ENCODE results near the gene NME3.

The NME3 gene

GRCh38 chr16:1781758-1782407 is 10.5 kb upstream of the NME3 start:
- no peak for TF ChIP-seq CTCF (IDR thresholded peaks at IDR 0.05; ENCODE audit: borderline replicate concordance, control extremely low read depth, extremely low read depth, insufficient read depth, missing control alignments)
- no peak for DNase-seq (ENCODE audit: low spot score)
- in situ Hi-C loops (cut with MboI; ENCODE audit: low sequenced_read_pairs, unreplicated experiment), result no loop called here

- no peak for TF ChIP-seq CTCF (IDR thresholded peaks at IDR 0.05; ENCODE audit: borderline replicate concordance, control extremely low read depth, extremely low read depth, insufficient read depth, missing control alignments)
- DNase-seq (ENCODE audit: low spot score), result no peak
- in situ Hi-C loops (cut with MboI; ENCODE audit: low sequenced_read_pairs, unreplicated experiment), result no loop called here
These were observed 9.9 kb upstream of the NME3 start for GRCh38 chr16:1781254-1781653.

GRCh38 chr16:1780677-1781072 is 9.3 kb upstream of the NME3 start:
- DNase-seq (ENCODE audit: low spot score), result no peak
- no peak for TF ChIP-seq CTCF (IDR thresholded peaks at IDR 0.05; ENCODE audit: borderline replicate concordance, control extremely low read depth, extremely low read depth, insufficient read depth, missing control alignments)
- in situ Hi-C loops (cut with MboI; ENCODE audit: low sequenced_read_pairs, unreplicated experiment), result no loop called here

GRCh38 chr16:1779741-1780676 is 8.7 kb upstream of the NME3 start:
- no peak for TF ChIP-seq CTCF (IDR thresholded peaks at IDR 0.05; ENCODE audit: borderline replicate concordance, control extremely low read depth, extremely low read depth, insufficient read depth, missing control alignments)
- in situ Hi-C loops (cut with MboI; ENCODE audit: low sequenced_read_pairs, unreplicated experiment), result no loop called here

GRCh38 chr16:1779234-1779701 is 7.9 kb upstream of the NME3 start:
- in situ Hi-C loops (cut with MboI; ENCODE audit: low sequenced_read_pairs, unreplicated experiment), result no loop called here
- no peak for TF ChIP-seq CTCF (IDR thresholded peaks at IDR 0.05; ENCODE audit: borderline replicate concordance, control extremely low read depth, extremely low read depth, insufficient read depth, missing control alignments)

More at GRCh38 chr16:1779741-1780676, 8.7 kb upstream of the NME3 start:
- no peak for DNase-seq (ENCODE audit: low spot score)

GRCh38 chr16:1778200-1779179 is 7.1 kb upstream of the NME3 start:
- TF ChIP-seq CTCF (IDR thresholded peaks at IDR 0.05; ENCODE audit: borderline replicate concordance, control extremely low read depth, extremely low read depth, insufficient read depth, missing control alignments), result no peak
- in situ Hi-C loops (cut with MboI; ENCODE audit: low sequenced_read_pairs, unreplicated experiment), result no loop called here
- DNase-seq (ENCODE audit: low spot score), result no peak

More at GRCh38 chr16:1779234-1779701, 7.9 kb upstream of the NME3 start:
- DNase-seq (ENCODE audit: low spot score), result no peak
